ENCODE measurements around the gene PGLYRP1.

PGLYRP1 gene

GRCh38 chr19:46022431-46023310 lies at the start of gene PGLYRP1:
Gene PGLYRP1 (minus strand): TSS chr19:46023053. CDS start chr19:46023021, 32 bp downstream.
- DNase-seq (ENCODE audit: low spot score) = no peak
- ChIA-PET CTCF (interaction anchor here (0.6 to 4.1 kb wide), 6 partner anchors 54 to 271 kb away, joined by 3 to 20 read pairs (median 4); no protein-coding TSS in a partner anchor), POLR2A (ENCODE audit: low non-redundant PET) (no interaction called here)
- TF ChIP-seq CTCF (conservative IDR thresholded peaks at IDR 0.05; ENCODE audit: low read depth) = no peak
- H3K27ac ChIP-seq = peak within 1 kb of the TSS; percentile 67

- TF ChIP-seq CTCF (conservative IDR thresholded peaks at IDR 0.05; ENCODE audit: low read depth) = no peak
- DNase-seq (ENCODE audit: low spot score) = peak; percentile 81
- ChIA-PET POLR2A (ENCODE audit: low non-redundant PET) (interaction anchor here (0.6 kb wide), 1 partner anchor 360 kb away, joined by 5 read pairs; no protein-coding TSS in a partner anchor), CTCF (interaction anchor here (0.5 to 1.1 kb wide), 7 partner anchors 41 to 1155 kb away, joined by 3 to 7 read pairs (median 3); no protein-coding TSS in a partner anchor)
- no peak overlapping the region for H3K27ac ChIP-seq
These were observed 47.0 kb upstream of the PGLYRP1 start for GRCh38 chr19:46069806-46070341.

- no peak for TF ChIP-seq CTCF (conservative IDR thresholded peaks at IDR 0.05; ENCODE audit: low read depth)
- peak; percentile 94 for DNase-seq (ENCODE audit: low spot score)
- ChIA-PET POLR2A (ENCODE audit: low non-redundant PET) (no interaction called here), CTCF (interaction anchor here (0.6 to 1.5 kb wide), 3 partner anchors 10 to 40 kb away, joined by 5 to 9 read pairs (median 6); no protein-coding TSS in a partner anchor)
- H3K27ac ChIP-seq = peak overlapping the region; percentile 79
These were observed 45.7 kb upstream of the PGLYRP1 start for GRCh38 chr19:46068345-46069258.

- TF ChIP-seq CTCF (conservative IDR thresholded peaks at IDR 0.05; ENCODE audit: low read depth) = no peak
- peak overlapping the region; percentile 37; the same call in 1 of the 2 replicates for H3K27ac ChIP-seq
- ChIA-PET CTCF (interaction anchor here (0.6 to 1.8 kb wide), 3 partner anchors 11 to 39 kb away, joined by 5 to 6 read pairs (median 6); no protein-coding TSS in a partner anchor), POLR2A (ENCODE audit: low non-redundant PET) (no interaction called here)
- no peak for DNase-seq (ENCODE audit: low spot score)
These were observed 44.8 kb upstream of the PGLYRP1 start for GRCh38 chr19:46067691-46068090.

- DNase-seq (ENCODE audit: low spot score) = no peak
- CTCF ChIA-PET = interaction anchor here (0.7 to 1.8 kb wide), 5 partner anchors 11 to 250 kb away, joined by 3 to 9 read pairs (median 4); no protein-coding TSS in a partner anchor
- no peak for TF ChIP-seq CTCF (conservative IDR thresholded peaks at IDR 0.05; ENCODE audit: low read depth)
- POLR2A ChIA-PET (ENCODE audit: low non-redundant PET) = no interaction called here
- H3K27ac ChIP-seq = no peak overlapping the region
These were observed 43.6 kb upstream of the PGLYRP1 start for GRCh38 chr19:46066471-46066870.

Measured in RWPE1 (cell line).